H1 (cell line): ENCODE data around the gene NSUN7.

Source experiments
- CEBPB ChIP-seq: IDR thresholded peaks from 2 replicates; pipeline ENCODE4 v1.6.1; 2012; ENCODE audit warnings: low read depth, low read length
- CTCF ChIP-seq, 3 experiments: IDR thresholded peaks; 1 replicate in 2 of 3; 2 replicates in 1 of 3; pipeline versions ENCODE4 v1.5.1 to v1.6.1; 2011; ENCODE audit warnings: low read length in 3 of 3, mild to moderate bottlenecking in 3 of 3, inconsistent platforms in 2 of 3, low read depth in 1 of 3, moderate library complexity in 1 of 3; ENCODE audit not compliant: insufficient read depth in 1 of 3; ENCODE audit errors: control extremely low read depth in 1 of 3
- EZH2 ChIP-seq: fragments of 200-600 bp; sonication (generic); IDR thresholded peaks from 2 replicates; pipeline ENCODE4 v1.7.1; 2012; ENCODE audit warnings: low read depth, mild to moderate bottlenecking, moderate library complexity, low read length, inconsistent platforms; ENCODE audit not compliant: severe bottlenecking
- NRF1 ChIP-seq: IDR thresholded peaks from 2 replicates; pipeline ENCODE4 v1.6.1; 2011; ENCODE audit warnings: mild to moderate bottlenecking, low read depth, low read length, improper control_type of control experiment
- POLR2A ChIP-seq, 2 experiments: IDR thresholded peaks; 1 replicate in 1 of 2; 2 replicates in 1 of 2; pipeline ENCODE4 v1.6.1; 2011; ENCODE audit warnings: low read depth in 2 of 2, low read length in 2 of 2, mild to moderate bottlenecking in 2 of 2; ENCODE audit errors: control extremely low read depth in 1 of 2
- POLR2AphosphoS5 ChIP-seq: IDR thresholded peaks from 2 replicates; pipeline ENCODE4 v1.6.1; 2011; ENCODE audit warnings: low read depth, low read length
- POU5F1 ChIP-seq: IDR thresholded peaks from 2 replicates; pipeline ENCODE4 v1.6.1; 2011; ENCODE audit warnings: low read depth, mild to moderate bottlenecking, low read length, moderate library complexity
- RAD21 ChIP-seq, 2 experiments: IDR thresholded peaks in 1 of 2; conservative IDR thresholded peaks in 1 of 2; 2 replicates each; pipeline ENCODE4 v1.6.1; 2011; ENCODE audit warnings: low read depth in 2 of 2, low read length in 2 of 2, improper control_type of control experiment in 1 of 2, inconsistent platforms in 1 of 2, mild to moderate bottlenecking in 1 of 2, moderate library complexity in 1 of 2
- SRF ChIP-seq: IDR thresholded peaks from 2 replicates; pipeline ENCODE4 v1.6.1; 2011; ENCODE audit warnings: mild to moderate bottlenecking, low read depth, low read length, moderate library complexity
- TAF1 ChIP-seq: IDR thresholded peaks from 2 replicates; pipeline ENCODE4 v1.6.1; 2011; ENCODE audit warnings: mild to moderate bottlenecking, low read depth, low read length
- TF ChIP-seq, protein P1 (sequence below): IDR thresholded peaks from 2 replicates; pipeline ENCODE4 v1.6.1; 2012; ENCODE audit warnings: inconsistent platforms

- no peak for TF ChIP-seq CTCF (IDR thresholded peaks at IDR 0.05; ENCODE audit: control extremely low read depth in 1 of 3, insufficient read depth in 1 of 3, low read depth in 1 of 3, low read length in 3 of 3)
- TF ChIP-seq POLR2A (IDR thresholded peaks at IDR 0.05; ENCODE audit: control extremely low read depth in 1 of 2, low read depth in 2 of 2, low read length in 2 of 2) = no peak
- TF ChIP-seq POU5F1 = no peak
- no peak for TF ChIP-seq CEBPB
- TF ChIP-seq SRF = no peak
- TF ChIP-seq EZH2 = no peak
- TF ChIP-seq, protein P1, sequence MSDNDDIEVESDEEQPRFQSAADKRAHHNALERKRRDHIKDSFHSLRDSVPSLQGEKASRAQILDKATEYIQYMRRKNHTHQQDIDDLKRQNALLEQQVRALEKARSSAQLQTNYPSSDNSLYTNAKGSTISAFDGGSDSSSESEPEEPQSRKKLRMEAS = no peak
- TF ChIP-seq RAD21 (IDR thresholded peaks at IDR 0.05 in 1 of 2, conservative IDR thresholded peaks at IDR 0.05 in 1 of 2; ENCODE audit: low read depth in 2 of 2, low read length in 2 of 2) = no peak
- no peak for TF ChIP-seq POLR2AphosphoS5
- no peak for TF ChIP-seq NRF1
- no peak for TF ChIP-seq TAF1
These were observed 10.4 kb upstream of the NSUN7 start for GRCh38 chr4:40739347-40739746.
